GM21447 (cell line): ENCODE results near the gene PPP1R9A.

Source experiments
- ATAC-seq: cut with Tn5 transposase; IDR thresholded peaks from one replicate; pipeline ENCODE4 v1.9.1; 2021; ENCODE audit not compliant: unreplicated experiment

The PPP1R9A gene

DNA sequence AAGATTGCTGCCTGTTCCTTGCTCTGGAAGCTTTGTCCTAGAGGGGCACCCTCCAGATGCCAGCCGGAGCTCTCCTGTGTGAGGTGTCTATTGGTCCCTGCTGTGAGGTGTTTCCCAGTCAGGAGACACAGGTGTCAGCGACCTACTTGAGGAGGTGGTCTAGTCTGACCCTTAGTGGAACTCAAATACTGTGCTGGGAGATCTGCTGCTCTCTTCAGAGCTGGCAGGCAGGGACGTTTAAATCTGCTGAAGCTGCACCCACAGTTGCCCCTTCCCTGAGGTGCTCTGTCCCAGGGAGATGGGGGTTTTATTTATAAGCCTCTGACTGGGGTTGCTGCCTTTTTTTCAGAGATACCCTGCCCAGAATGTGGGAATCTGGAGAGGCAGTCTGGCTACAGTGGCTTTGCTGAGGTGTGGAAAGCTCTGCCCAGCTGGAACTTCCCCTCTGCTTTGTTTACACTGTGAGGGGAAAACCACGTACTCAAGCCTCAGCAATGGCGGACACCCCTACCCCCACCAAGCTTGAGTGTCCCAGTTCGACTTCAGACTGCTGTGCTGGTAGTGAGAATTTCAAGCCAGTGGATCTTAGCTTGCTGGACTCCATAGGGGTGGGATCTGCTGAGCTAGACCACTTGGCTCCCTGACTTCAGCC is 119.2 kb downstream of the PPP1R9A start:
- no peak for ATAC-seq

DNA sequence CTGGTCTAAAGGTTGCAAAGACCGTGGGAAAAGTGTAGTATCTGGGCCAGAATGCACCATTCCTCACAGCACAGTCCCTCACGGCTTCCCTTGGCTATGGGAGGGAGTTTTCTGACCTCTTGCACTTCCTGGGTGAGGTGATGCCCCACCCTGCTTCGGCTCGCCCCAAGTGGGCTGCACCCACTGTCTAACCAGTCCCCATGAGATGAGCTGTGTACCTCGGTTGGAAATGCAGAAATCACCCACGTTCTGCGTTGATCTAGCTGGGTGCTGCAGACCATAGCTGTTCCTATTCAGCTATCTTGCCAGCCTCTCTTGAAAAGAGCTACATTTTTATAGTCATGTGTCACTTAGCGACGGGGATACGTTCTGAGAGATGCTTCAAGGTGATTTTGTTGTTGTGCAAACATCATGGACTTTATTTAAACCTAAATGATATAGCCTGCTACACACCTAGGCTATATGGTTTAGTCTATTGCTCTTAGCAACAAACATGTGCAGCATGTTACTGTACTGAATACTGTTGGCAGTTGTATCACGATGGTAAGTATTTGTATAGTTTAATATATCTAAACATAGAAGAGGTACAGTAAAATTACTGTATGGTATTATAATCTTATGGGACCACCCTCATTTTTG is 120.0 kb downstream of the PPP1R9A start:
- no peak for ATAC-seq

DNA sequence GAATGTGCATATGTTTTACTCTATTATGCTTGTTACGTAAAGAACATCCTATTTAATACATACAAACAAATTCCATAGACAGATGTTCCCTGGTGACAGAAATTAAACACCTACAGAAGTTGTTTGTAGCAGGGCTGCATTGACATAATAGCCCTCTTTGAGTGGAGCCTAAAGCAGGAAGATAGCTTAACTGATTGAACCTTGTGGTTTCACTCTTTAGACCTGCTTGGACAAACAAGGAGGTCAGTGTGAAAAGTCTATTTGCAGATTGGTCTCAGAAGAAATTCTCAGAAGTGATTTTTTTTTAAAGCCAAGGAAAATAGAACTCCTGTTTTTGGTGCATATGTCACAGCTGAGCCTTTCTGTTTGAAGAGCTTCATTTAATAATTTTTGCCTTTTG is 121.3 kb downstream of the PPP1R9A start:
- no peak for ATAC-seq

DNA sequence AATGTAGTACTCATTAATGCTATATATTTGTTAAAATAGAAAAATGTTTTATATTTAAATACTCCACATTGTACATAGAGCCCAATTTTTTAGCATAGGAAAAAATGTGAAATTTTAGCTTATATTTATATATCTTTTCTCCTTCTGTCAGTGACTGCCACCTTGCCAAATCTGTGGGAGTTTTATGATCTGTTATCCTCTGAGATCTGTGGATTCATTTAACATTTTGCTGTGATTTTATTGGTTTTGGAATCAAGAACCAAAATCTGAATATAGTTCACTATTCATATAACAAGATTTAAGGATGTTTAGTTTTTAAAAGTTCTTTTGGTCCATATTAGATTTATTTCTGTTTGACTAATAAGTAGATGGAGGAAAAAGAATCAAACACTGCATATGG is 127.9 kb downstream of the PPP1R9A start:
- ATAC-seq = no peak

DNA sequence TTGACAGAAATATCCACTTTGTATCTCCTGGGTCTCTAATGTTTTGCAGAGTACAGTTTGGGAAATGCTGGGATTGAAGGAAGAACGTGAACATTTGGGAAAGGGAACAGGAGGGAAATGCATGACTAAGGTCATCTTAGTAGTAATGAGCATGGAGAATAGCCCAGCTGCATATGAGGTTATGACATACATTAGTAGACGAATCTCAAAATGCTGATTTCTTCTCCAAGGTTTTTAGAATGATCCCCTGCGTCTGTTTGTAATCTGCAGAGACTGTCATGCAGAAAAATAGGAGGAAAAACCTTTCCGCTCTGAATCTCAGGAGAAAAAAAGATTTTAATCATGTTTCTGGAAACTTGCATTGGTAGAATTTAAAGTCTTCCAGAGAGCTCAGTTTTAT is 133.6 kb downstream of the PPP1R9A start:
- no peak for ATAC-seq

DNA sequence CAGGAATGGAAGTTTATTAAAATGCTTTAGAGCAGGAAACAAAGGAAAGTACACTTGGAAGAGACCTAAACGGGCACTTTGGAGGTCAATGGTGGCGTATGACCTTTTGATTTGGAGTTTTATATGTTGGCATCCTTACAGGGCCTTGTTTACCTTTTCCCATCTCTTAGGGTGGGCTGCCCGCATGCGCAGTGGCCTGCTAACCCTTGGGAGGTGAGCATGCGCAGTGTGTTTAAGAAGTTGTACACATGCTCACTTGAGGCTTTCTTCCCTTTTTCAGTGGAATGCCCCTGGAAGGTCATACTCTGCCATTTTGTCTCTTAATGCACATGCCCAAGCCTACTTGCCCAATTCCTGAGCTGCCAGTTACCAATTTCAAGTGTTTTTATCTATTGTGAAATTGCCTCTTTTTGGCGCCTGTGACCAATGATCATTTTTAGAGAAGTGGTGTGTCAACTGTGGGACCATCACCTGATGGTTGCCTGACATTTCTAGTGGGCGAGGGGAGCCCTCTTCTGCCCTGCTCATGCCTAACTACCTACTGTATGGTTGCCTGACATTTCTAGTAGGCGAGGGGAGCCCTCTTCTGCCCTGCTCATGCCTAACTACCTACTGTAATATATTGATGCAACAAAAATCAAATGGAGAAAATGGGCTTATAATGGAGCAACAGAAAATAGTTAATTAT is 138.0 kb downstream of the PPP1R9A start:
- no peak for ATAC-seq

DNA sequence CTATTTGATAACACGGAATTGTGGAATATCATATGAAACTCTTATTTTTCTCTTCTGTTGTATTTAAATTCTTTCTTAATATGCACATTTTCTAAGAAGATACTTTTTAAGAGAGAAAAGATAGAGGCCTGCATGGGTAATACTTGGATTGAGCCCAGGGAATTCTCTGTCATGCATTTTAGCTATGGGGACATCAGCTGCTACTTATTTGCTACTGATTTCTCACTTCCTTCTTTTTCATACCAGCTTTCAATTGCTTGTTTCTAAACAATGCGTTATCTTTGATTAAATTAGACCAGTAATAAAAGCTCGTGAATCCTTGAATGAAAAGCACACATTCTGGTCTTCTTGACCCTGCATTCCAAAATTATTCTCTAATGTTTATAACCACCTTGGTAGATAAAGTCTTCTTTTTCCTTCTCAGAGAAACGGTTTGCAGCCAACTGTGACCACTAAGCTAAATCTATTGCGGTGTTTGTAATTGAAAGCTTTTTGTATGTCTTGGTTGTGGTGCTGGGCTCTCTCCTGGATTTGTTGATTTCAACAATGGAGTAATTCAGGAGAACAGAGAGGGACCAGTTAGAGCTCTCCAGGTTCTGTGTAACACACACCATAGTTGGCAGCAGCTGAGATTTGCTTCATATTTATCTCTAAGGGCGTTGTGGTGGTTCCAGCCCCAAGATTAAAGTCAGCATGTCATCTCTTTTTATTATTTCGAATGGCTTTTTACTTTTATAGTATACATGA is 139.3 kb downstream of the PPP1R9A start:
- no peak for ATAC-seq

DNA sequence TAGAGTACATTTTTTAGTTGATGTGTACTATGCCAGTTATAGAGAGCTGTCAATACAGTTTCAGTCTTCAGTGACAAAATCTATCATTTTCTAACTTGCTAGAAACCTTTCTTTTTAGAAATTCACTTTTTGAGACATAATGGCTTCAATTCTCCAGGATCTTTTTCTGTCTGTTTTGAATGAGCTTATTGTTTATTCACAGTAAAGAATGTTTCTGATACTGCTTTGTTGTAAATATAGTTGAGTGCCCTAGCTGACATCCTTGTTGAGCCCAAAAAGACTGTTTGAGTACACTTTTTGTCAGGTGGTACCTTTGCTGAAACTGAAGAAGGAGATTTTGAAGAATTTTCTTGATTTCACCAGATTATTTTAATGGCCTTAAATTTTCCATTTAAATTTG is 139.9 kb downstream of the PPP1R9A start:
- no peak for ATAC-seq

DNA sequence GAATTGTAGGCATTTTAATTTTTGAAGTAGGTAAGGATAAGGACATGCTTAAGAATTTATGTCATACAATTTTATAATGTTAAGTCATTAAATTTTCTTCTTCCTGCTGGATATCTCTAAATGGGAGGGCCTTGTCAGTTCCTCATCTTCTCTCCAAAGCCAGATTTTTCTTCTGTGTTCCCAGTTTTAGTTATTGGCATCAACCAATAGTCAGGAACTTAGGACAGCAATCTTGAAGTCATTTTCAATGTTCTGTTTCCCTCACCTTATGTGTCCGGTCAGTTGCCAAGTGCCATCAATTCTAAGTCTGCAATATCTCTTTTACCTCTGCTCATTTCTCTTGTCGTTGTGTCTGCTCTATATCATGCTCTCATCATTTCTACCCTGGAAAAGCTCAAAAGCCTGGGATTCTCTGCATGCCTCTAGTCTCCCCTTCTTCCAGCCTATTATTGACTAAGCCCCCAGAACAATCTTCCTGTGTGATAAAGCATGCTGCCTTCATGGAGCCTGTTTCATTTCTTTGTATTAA is 145.2 kb downstream of the PPP1R9A start:
- no peak for ATAC-seq

DNA sequence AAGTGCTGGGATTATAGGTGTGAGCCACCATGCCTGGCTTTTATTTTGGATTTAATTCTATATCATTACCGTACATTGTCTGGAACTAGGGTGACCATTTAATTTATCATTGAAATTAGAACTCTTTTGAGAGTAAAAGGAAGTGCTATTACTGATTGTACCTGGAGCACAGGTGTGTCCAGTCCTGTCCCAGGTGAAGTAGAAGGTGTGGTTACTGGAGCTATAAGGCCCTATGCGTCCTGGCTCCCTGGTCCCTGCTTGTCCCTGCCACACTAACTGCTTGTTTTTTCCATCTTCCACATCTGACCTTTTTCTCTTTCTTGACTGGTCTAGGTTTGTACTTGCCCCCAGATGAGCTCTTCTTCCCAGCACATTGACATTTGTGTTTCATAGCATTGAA is 147.0 kb downstream of the PPP1R9A start:
- ATAC-seq = no peak

DNA sequence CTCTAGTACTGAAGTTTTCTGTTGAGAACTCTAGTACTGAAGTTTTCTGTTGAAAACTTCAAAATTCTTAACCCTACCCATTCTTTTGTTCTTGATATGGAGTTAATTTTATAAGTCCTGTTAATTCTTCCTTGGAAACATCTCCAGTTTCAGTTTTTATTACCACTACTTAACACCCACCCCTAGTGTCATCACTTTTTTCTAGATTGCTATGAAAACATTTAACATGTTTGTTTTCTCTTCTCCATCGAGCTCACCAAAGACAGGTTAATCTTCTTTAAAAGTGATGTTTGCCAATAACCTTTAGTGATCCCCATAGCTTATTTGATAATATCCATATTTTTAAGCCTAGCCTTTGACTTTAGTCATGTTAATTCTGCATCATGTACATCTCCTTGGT is 147.9 kb downstream of the PPP1R9A start:
- no peak for ATAC-seq

DNA sequence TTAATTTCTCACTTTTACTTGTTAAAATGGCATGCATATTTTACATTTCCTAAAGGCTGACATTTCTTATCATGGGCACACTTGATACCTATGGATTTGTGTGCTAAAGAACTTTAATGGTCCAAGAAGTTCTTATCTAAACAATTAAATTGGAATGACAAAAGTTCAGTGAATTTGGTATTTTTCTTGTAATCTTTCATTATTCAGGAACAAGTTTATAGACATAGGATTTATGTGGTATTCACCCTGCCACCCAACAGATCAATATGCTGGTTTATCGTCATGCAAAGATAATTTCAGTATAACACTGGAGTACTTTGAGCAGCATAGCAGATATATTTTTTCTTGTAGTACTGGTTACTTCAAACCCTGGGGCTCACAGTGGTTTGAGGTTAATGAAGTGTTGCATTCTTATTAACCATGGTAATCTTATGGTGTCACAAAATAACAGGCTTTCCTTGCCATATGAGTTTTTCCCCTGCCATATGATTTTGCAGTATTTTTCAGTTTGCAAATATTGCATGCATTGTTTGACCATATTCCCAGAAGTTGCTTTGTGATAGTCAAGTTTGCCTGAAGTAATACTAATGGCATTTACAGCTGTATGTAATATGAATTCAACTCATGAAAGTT is 148.8 kb downstream of the PPP1R9A start:
- no peak for ATAC-seq

DNA sequence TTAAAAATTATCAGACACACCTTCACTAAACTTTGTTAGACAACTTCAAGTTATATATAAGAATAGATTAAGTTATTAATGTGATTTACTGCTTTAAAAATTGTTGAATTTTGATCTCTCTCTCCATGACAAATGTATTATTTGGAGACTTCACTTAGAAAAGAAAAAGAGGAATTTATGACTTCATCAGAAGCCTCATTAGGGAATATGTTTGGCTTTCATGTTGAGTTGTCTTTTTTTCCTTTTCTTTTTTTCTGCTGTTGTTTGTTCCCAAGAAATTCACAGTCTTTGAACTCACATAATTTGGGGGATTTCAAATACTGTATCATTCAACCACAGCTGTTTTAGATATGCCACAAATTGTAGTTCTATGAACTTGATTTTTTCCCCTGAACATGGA is 149.5 kb downstream of the PPP1R9A start:
- no peak for ATAC-seq

DNA sequence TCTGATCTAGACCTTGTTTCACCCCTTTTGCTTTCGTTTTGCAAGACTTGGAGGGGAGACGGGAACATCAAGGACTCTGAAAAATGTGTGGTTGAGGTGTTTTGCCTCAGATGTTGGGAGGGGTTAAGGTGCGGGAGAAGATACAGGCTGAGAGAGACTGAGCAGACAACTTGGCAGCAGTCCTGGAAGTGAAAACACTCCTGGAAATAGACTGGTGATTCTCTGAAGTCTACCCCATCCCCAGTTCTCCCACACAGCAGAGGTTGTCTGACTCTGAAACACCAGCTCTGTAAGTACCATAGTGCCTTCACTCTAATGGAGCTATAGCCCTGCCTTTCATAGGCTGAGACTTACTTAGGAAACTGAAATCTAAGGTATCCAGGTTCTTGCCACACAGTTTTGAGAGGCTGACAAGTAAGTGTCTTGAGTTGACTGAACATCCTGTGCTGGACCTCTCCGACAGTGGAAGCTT is 152.5 kb downstream of the PPP1R9A start:
- ATAC-seq = no peak

DNA sequence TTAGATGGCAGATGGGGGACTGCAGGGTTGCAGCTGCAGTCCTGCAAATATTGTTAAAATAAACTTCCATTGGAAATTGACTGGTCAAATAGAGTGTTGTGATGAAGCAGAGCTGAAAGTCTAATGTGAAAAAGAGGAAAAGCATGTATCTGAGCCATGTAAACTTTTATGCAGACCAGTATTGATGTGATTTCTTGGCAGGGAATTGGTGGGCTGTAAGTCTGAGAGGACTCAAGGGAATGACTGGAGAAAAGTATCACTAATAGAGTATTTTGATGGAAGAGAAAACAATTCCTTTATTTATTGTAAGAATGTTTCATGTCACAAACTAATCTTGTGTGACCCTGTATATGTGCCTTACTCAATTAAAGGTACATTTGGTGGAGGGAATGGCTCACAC is 155.5 kb downstream of the PPP1R9A start:
- ATAC-seq = no peak

DNA sequence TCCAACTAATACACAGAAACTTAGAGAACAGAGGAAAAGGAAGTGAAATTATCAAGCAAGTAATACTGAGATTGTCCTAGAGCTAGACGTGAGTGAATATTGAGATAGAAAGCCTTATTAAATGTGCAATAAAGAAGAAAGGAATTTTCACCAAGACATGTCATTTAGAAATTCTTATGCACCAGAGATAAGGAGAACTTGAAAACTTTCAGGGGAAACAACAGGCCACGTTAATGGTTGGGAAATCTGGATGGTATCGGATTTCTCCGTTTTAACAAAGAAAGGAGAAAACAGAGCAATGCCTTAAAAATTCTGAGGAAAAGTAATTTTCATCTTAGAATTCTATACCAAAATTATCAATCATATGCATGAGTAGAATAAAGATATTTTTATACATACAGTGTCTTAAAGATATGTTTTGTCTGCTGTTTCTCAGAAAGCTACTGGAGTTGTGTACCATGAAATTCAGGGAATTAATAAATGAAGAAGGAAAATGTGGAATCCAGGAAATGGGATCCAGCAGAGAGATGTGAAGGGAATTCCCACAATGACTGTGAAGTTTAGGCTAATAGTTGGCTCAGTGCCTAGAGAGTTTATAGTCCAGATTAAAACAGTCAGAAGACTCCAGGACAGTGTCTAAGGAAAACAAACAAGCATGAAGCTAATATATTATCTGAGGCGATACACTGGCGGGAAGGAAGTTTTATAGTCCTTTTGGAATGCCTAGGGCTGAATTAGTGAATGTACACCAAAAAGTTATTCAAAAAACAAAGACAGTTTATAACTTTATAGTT is 159.5 kb downstream of the PPP1R9A start:
- no peak for ATAC-seq

DNA sequence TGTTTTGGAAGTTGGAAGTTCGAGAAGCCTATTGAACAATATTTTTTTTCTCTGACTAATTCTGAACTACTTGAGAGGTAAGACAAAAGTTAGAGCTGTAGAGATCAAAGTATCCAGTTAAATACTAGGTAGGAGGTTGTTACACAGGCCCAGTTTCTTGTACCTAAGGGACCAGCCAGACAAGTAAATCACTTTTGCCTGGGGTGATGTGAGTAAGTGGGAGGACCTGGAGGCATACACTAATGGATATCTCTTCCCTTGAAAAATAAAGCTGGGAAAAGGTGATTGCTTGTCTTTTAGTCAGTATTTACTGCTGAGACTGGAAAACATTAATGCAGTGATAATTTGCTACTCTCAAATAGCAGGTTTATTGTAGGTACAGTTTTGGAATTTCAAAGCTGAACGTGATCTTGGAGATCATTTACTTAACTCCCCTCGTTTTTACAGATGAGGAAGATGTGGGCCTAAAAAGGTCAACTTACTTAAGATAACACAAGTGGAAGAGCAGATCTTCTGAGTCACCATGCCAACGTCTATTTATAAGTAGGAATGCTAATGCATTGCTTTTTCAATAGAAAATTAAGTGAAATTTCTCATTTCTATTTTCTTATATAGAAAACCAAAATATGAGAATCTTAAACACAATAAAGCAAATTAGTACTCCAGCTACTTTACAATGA is 181.3 kb downstream of the PPP1R9A start:
- ATAC-seq = no peak

DNA sequence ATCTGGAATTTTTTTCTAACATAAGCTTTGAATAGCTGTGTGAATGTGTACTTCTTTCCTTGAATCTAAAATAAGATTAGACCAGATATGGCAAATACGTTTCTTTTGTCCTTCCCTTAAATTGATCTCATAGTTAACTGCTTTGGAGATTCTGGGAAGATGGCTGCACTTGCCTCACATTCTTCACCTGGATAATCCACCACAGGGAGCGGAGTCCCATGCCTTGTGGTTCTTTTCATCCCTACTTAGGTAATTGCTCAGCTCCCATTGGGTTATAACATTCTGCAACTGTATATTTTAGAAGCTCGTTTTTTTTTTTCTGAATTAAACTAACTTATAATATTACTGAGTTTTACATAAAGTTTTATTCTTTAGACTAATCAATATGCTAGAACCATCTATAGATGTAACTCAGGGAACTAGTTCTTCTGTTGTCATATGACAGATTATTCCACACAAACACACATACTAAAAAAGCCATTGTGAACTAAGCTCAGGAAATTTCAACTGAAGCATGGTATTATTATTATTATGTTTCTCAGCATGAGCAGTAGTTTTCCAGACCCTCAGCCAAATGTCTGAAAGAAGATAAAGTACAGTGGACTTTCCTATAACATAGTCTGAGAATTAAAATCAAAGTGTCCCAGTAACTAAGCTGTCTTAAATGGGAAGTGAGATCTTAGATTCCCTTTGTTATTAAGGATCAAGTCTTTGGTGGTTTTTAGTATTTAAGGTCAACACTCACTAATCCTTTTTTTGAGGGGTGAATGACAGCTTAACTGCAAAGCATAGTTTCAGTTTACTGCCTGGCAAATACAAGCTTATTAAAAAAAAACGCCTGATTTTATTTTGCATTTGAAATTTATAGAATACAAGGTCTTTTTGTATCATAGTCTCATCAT is 182.3 kb downstream of the PPP1R9A start:
- ATAC-seq = no peak

DNA sequence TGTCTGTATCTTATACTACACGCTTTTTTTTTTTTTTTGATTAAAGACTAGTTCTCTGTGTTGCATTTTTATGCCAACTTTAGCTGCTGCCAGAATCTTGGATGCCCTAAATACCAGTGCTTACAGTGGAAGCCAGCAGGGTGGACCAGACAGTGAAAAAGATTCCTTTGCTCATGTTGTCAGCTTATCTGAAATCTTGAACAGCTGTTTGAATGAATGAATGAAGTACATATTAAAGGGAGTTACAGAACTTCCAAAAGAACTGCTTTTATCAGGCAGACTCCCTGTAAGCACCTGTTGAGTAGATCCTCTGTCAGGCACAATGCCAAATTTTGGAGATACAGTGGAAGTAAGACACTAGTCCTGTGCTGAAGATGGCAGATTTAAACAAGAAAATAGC is 184.9 kb downstream of the PPP1R9A start:
- no peak for ATAC-seq
